HEK293T (cell line): ENCODE measurements around the gene BAIAP2.

Experiments used
- ARNT ChIP-seq: fragments of 450-650 bp; IDR thresholded peaks from 2 replicates; pipeline ENCODE4 v1.6.1; 2017; ENCODE audit warnings: mild to moderate bottlenecking
- BHLHE40 ChIP-seq: fragments of 450-650 bp; IDR thresholded peaks from 2 replicates; pipeline ENCODE4 v1.6.1; 2016; ENCODE audit warnings: mild to moderate bottlenecking, moderate library complexity, borderline replicate concordance
- ELF4 ChIP-seq: fragments of 450-650 bp; IDR thresholded peaks from 2 replicates; pipeline ENCODE4 v1.6.1; 2017; ENCODE audit warnings: antibody characterized with exemption
- FOXA1 ChIP-seq: fragments of 450-650 bp; IDR thresholded peaks from 2 replicates; pipeline ENCODE4 v1.6.1; 2016; ENCODE audit warnings: mild to moderate bottlenecking
- FOXK2 ChIP-seq: fragments of 450-650 bp; IDR thresholded peaks from 2 replicates; pipeline ENCODE4 v1.6.1; 2016; ENCODE audit warnings: mild to moderate bottlenecking
- FOXM1 ChIP-seq: fragments of 450-650 bp; IDR thresholded peaks from 2 replicates; pipeline ENCODE4 v1.6.1; 2017; ENCODE audit warnings: mild to moderate bottlenecking, borderline replicate concordance
- L3MBTL2 ChIP-seq: fragments of 450-650 bp; conservative IDR thresholded peaks from 2 replicates; pipeline ENCODE4 v1.6.1; 2016; ENCODE audit warnings: mild to moderate bottlenecking
- LEF1 ChIP-seq: fragments of 450-650 bp; IDR thresholded peaks from 2 replicates; pipeline ENCODE4 v1.6.1; 2017; ENCODE audit warnings: mild to moderate bottlenecking, borderline replicate concordance
- PKNOX1 ChIP-seq: fragments of 450-650 bp; IDR thresholded peaks from 2 replicates; pipeline ENCODE4 v1.6.1; 2016
- SP1 ChIP-seq: fragments of 450-650 bp; IDR thresholded peaks from 2 replicates; pipeline ENCODE4 v1.6.1; 2017
- SUZ12 ChIP-seq: fragments of 450-650 bp; IDR thresholded peaks from 2 replicates; pipeline ENCODE4 v1.6.1; 2016; ENCODE audit warnings: mild to moderate bottlenecking
- TARDBP ChIP-seq: fragments of 450-650 bp; IDR thresholded peaks from 2 replicates; pipeline ENCODE4 v1.6.1; 2016
- ZNF384 ChIP-seq: fragments of 450-650 bp; IDR thresholded peaks from 2 replicates; pipeline ENCODE4 v1.6.1; 2016

- TF ChIP-seq L3MBTL2: no peak
- no peak for TF ChIP-seq FOXM1
- no peak for TF ChIP-seq SUZ12
- no peak for TF ChIP-seq ZNF384
- no peak for TF ChIP-seq ELF4
- no peak for TF ChIP-seq FOXA1
- no peak for TF ChIP-seq TARDBP
- no peak for TF ChIP-seq BHLHE40
- no peak for TF ChIP-seq ARNT
- TF ChIP-seq FOXK2: no peak
- TF ChIP-seq PKNOX1: no peak
- no peak for TF ChIP-seq LEF1
- no peak for TF ChIP-seq SP1
These were observed 678 bp upstream of the BAIAP2 start for GRCh38 chr17:81034168-81034777.
